ENCODE results near the gene GNRH2.

DNA sequence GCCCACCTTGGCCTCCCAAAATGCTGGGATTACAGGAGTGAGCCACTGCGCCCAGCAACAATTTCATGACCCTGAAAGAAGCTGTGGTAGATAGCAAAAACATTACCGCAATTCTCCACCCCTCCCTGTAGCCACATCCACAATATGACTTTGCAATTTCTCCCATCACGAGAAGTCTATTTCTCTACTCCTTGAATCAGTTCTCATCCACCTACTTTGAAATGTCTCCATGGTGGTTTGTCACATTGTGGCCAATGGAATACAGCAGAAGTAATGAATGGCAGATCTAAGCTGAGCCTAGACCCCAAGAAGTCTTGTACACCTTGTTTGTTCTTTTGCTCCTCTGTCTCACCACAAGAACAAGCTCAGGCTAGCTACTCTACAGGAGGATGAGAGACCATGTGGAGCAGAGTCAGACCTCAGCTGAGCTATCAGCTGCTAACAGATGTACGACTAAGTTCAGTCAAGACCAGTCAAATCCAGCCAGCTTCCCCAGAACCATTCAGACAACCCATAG lies 34.3 kb downstream of the GNRH2 start:
- TF ChIP-seq, protein P1, sequence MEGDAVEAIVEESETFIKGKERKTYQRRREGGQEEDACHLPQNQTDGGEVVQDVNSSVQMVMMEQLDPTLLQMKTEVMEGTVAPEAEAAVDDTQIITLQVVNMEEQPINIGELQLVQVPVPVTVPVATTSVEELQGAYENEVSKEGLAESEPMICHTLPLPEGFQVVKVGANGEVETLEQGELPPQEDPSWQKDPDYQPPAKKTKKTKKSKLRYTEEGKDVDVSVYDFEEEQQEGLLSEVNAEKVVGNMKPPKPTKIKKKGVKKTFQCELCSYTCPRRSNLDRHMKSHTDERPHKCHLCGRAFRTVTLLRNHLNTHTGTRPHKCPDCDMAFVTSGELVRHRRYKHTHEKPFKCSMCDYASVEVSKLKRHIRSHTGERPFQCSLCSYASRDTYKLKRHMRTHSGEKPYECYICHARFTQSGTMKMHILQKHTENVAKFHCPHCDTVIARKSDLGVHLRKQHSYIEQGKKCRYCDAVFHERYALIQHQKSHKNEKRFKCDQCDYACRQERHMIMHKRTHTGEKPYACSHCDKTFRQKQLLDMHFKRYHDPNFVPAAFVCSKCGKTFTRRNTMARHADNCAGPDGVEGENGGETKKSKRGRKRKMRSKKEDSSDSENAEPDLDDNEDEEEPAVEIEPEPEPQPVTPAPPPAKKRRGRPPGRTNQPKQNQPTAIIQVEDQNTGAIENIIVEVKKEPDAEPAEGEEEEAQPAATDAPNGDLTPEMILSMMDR (IDR thresholded peaks at IDR 0.05; ENCODE audit: low read depth, low read length), result no peak
- TF ChIP-seq EZH2phosphoT487 (IDR thresholded peaks at IDR 0.05; ENCODE audit: low read depth), result no peak
